Stimulated activated CD8-positive, alpha-beta memory T cell treated with anti-CD3 and anti-CD28 coated beads, Interleukin-15, amount 100 ng/mL, for 1 hour (primary cell): Measurements from ENCODE around the gene CYP8B1.

Experiments
- DNase-seq: peaks from one replicate; pipeline ENCODE4 v3.0.0-alpha.2; 2020; ENCODE audit warnings: low read depth

CYP8B1 gene

GRCh38 chr3:42826141-42826540 lies 49.5 kb downstream of the CYP8B1 start:
- DNase-seq: no peak

DNA sequence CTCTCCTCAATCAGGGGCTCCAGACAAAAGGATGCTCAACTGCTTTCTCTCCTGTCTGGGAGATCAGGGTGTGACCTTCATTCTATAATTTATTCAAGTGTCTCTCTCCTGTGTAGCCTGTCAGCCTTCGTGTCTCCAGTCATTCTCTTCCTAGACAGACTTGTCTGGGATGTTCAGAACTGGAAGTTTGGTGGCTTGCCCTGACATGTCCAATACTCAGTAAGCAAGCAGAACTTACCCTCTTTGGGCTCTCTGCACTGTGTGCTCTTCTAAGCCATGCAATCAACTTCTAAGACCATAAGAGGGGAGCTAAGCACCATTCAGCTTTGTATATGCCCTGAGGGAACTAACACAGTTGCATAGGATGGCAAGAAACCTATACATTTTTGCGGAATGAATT lies 52.3 kb downstream of the CYP8B1 start:
- DNase-seq: no peak

- no peak for DNase-seq
These were observed 52.9 kb downstream of the CYP8B1 start for GRCh38 chr3:42822828-42823227.
